Mesenchymal stem cell (in vitro differentiated cells and primary cell): ENCODE measurements around the gene ANKMY1.

ENCODE experiments used
- DNase-seq: peaks from one replicate; pipeline ENCODE4 v3.0.0-alpha.2; 2013
- H2AFZ ChIP-seq: one replicate; pipeline ENCODE4 v1.6.1; 2013; ENCODE audit warnings: low read depth, mild to moderate bottlenecking, control low read depth, inconsistent platforms, low read length, moderate library complexity
- H2AK5ac ChIP-seq: 2 replicates; pipeline ENCODE4 v1.6.1; 2013; ENCODE audit warnings: low read length, moderate library complexity, mild to moderate bottlenecking, inconsistent platforms; ENCODE audit not compliant: severe bottlenecking
- H2BK120ac ChIP-seq: one replicate; pipeline ENCODE4 v1.6.1; 2013; ENCODE audit warnings: low read depth, mild to moderate bottlenecking, inconsistent platforms, low read length, moderate library complexity
- H2BK12ac ChIP-seq, 2 experiments: one replicate each; pipeline ENCODE4 v1.6.1; 2013; ENCODE audit warnings: inconsistent platforms in 2 of 2, low read length in 2 of 2, mild to moderate bottlenecking in 2 of 2, moderate library complexity in 2 of 2, control low read depth in 1 of 2
- H2BK15ac ChIP-seq: one replicate; pipeline ENCODE4 v1.6.1; 2013; ENCODE audit warnings: mild to moderate bottlenecking, low read depth, inconsistent platforms; ENCODE audit not compliant: poor library complexity, severe bottlenecking
- H2BK5ac ChIP-seq: 2 replicates; pipeline ENCODE4 v1.6.1; 2013; ENCODE audit warnings: low read depth, mild to moderate bottlenecking, low read length, control low read depth, inconsistent platforms; ENCODE audit not compliant: poor library complexity, severe bottlenecking
- H3K14ac ChIP-seq, 2 experiments: one replicate each; pipeline ENCODE4 v1.6.1; 2013; ENCODE audit warnings: inconsistent platforms in 2 of 2, low read length in 2 of 2, control low read depth in 1 of 2, mild to moderate bottlenecking in 1 of 2, moderate library complexity in 1 of 2
- H3K18ac ChIP-seq, 2 experiments: one replicate each; pipeline ENCODE4 v1.6.1; 2013; ENCODE audit warnings: inconsistent platforms in 2 of 2, low read length in 2 of 2, control low read depth in 1 of 2, low read depth in 1 of 2, mild to moderate bottlenecking in 1 of 2
- H3K23ac ChIP-seq, 2 experiments: one replicate each; pipeline ENCODE4 v1.6.1; 2013; ENCODE audit warnings: inconsistent platforms in 2 of 2, low read length in 2 of 2, mild to moderate bottlenecking in 2 of 2, moderate library complexity in 2 of 2, control low read depth in 1 of 2
- H3K27ac ChIP-seq: 2 replicates; pipeline ENCODE4 v1.5.1; 2013; ENCODE audit warnings: mild to moderate bottlenecking, moderate library complexity, low read length, control low read depth, inconsistent platforms; ENCODE audit not compliant: poor library complexity, severe bottlenecking
- H3K27me3 ChIP-seq, 2 experiments: 2 replicates each; pipeline versions ENCODE4 v1.6.1 to v1.7.0; 2013; ENCODE audit warnings: low read length in 2 of 2, mild to moderate bottlenecking in 2 of 2, moderate library complexity in 2 of 2, control low read depth in 1 of 2, inconsistent platforms in 1 of 2; ENCODE audit not compliant: control insufficient read depth in 1 of 2, insufficient read depth in 1 of 2
- H3K36me3 ChIP-seq, 2 experiments: 2 replicates each; pipeline versions ENCODE4 v1.6.1 to v1.7.0; 2013; ENCODE audit warnings: low read length in 2 of 2, control low read depth in 1 of 2, inconsistent platforms in 1 of 2, low read depth in 1 of 2, mild to moderate bottlenecking in 1 of 2; ENCODE audit not compliant: insufficient read depth in 2 of 2, control insufficient read depth in 1 of 2
- H3K4ac ChIP-seq, 2 experiments: one replicate each; pipeline ENCODE4 v1.6.1; 2013; ENCODE audit warnings: inconsistent platforms in 2 of 2, low read length in 2 of 2, mild to moderate bottlenecking in 2 of 2, moderate library complexity in 2 of 2, control low read depth in 1 of 2, low read depth in 1 of 2
- H3K4me1 ChIP-seq: 2 replicates; pipeline ENCODE4 v1.6.1; 2013; ENCODE audit warnings: low read depth, low read length, control low read depth; ENCODE audit not compliant: control insufficient read depth, insufficient read depth
- H3K4me2 ChIP-seq: 2 replicates; pipeline ENCODE4 v1.6.1; 2013; ENCODE audit warnings: low read length, mild to moderate bottlenecking, inconsistent platforms; ENCODE audit not compliant: poor library complexity, severe bottlenecking
- H3K4me3 ChIP-seq, 2 experiments: 2 replicates each; pipeline versions ENCODE4 v1.5.1 to v1.7.0; 2013; ENCODE audit warnings: low read length in 2 of 2, mild to moderate bottlenecking in 2 of 2, control low read depth in 1 of 2, low read depth in 1 of 2; ENCODE audit not compliant: insufficient read depth in 1 of 2
- H3K79me1 ChIP-seq: replicated peaks from 2 replicates; pipeline ENCODE4 v1.6.1; 2013; ENCODE audit warnings: mild to moderate bottlenecking, control low read depth, low read length, inconsistent platforms; ENCODE audit not compliant: poor library complexity, severe bottlenecking
- H3K9ac ChIP-seq: 2 replicates; pipeline ENCODE4 v1.7.0; 2013; ENCODE audit warnings: mild to moderate bottlenecking, low read length, moderate library complexity
- H3K9me3 ChIP-seq: 2 replicates; pipeline ENCODE4 v1.7.0; 2013; ENCODE audit warnings: mild to moderate bottlenecking, low read length; ENCODE audit not compliant: control insufficient read depth
- H4K8ac ChIP-seq: one replicate; pipeline ENCODE4 v1.6.1; 2013; ENCODE audit warnings: inconsistent platforms, mild to moderate bottlenecking, low read length, moderate library complexity
- H4K91ac ChIP-seq: one replicate; pipeline ENCODE4 v1.6.1; 2013; ENCODE audit warnings: mild to moderate bottlenecking, low read length, inconsistent platforms
- WGBS: methylation state at CpG from one replicate; pipeline ENCODE4 v1.1.7; 2013; ENCODE audit warnings: mixed read lengths; 5-methylcytosine and 5-hydroxymethylcytosine counted together

Gene ANKMY1

GRCh38 chr2:240455647-240456446, 101.9 kb downstream of the ANKMY1 start:
- Histone ChIP-seq H3K36me3 (peaks cover 0 to 14% of the 10 kb centered on the region in 2 experiments), H3K79me1 (peaks cover 21% of the 10 kb centered on the region), H4K8ac (no peak overlapping the region), H2BK5ac (no peak overlapping the region), H2AFZ (no peak overlapping the region), H4K91ac (no peak overlapping the region), H3K23ac (no peak overlapping the region), H3K27ac (no peak overlapping the region), H2BK120ac (no peak overlapping the region), H3K18ac (no peak overlapping the region), H3K27me3 (peaks cover 10 to 30% of the 10 kb centered on the region in 2 experiments), H3K4me3 (no peak overlapping the region), H2BK12ac (no peak overlapping the region), H3K9ac (no peak overlapping the region), H3K4ac (no peak overlapping the region), H3K4me1 (peaks cover 46% of the 10 kb centered on the region), H3K14ac (no peak overlapping the region), H3K9me3 (no peaks in the 10 kb centered on the region), H2AK5ac (no peak overlapping the region), H2BK15ac (no peak overlapping the region), H3K4me2 (peak overlapping the region; percentile 62)
- 25% methylated on average over 26 of the region's 55 CpGs for WGBS
- peak; percentile 9 for DNase-seq

DNA sequence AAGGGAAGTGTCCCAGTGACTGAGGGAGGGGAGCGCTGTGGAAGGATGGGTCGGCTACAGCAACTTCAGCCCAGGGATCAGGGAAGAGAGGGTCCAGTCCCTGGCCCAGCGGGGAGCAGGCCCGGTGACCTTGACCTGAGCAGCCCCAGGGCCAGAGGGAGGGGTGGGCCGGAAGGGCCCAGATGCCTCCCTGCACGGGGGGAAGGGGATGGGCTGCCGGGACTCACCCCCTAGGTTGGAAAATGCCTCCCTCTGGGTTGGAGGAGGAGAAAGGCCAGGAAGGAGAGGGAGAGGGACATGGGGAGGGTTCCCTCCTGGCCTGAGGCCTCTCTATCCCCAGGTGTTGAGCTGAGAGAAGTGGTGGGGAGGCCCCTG, 102.5 kb downstream of the ANKMY1 start:
- Histone ChIP-seq H2BK120ac (no peak overlapping the region), H3K23ac (peak overlapping the region in 1 of 2 experiments; percentile 63), H3K27me3 (peaks cover 10 to 30% of the 10 kb centered on the region in 2 experiments), H3K27ac (no peak overlapping the region), H3K4me1 (peaks cover 52% of the 10 kb centered on the region), H2AFZ (no peak overlapping the region), H2BK12ac (no peak overlapping the region), H4K8ac (no peak overlapping the region), H3K4me3 (no peak overlapping the region), H3K9ac (no peak overlapping the region), H2BK15ac (peak overlapping the region; percentile 50), H3K4me2 (peak overlapping the region; percentile 62), H3K18ac (no peak overlapping the region), H2BK5ac (no peak overlapping the region), H3K9me3 (no peaks in the 10 kb centered on the region), H2AK5ac (no peak overlapping the region), H3K4ac (no peak overlapping the region), H4K91ac (no peak overlapping the region), H3K14ac (no peak overlapping the region), H3K79me1 (peaks cover 21% of the 10 kb centered on the region), H3K36me3 (peaks cover 0 to 12% of the 10 kb centered on the region in 2 experiments)
- no peak for DNase-seq
- WGBS: 36% methylated on average over 7 of the region's 7 CpGs

DNA sequence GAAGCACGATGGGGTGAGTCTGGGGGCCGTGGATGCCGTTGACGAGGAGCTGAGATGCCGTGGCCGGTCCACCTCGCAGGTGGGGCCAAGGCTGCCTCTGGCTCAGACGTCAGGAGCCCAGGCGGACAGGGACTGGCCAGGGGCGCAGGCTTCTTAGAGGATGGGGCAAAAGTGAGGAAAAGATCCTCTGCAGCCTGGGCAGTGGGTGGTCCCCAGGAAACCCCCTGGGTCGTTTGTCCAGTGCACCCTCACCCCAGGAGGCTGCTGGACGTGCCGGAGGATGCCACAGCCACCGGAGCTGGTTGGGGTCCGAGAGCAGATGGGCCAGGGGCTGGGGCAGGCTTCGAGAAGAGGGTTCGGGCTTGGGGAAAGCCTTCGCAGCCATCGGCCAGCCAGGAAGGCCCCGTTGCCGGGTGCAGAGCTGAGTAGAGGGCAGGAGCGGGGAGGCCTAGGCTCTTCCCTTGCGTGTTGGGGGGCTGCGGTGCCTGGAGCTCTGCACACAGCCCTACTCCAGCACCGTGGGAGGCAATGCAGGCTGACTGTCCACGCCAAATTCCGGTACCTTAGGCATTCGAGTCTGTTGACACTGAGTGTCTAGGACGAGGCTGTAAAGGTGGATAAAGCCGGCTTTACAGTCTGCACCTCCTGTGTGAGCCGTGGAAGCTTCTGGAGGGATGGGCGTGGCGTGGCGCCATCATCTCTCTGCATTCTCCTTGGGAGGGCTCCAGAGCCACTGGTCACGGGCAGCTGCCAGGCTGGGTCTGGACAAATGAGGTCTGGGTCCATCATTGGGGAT, 103.5 kb downstream of the ANKMY1 start:
- peaks cover 21% of the 10 kb centered on the region for H3K79me1 ChIP-seq
- no peak for DNase-seq
- H3K4me2 ChIP-seq: no peak overlapping the region
- no peak overlapping the region for H2BK15ac ChIP-seq
- H4K91ac ChIP-seq: no peak overlapping the region
- H2BK5ac ChIP-seq: no peak overlapping the region
- 33% methylated on average over 35 of the region's 35 CpGs for whole genome bisulfite sequencing
- peaks cover 10 to 30% of the 10 kb centered on the region in 2 experiments for H3K27me3 ChIP-seq
- H2AFZ ChIP-seq: no peak overlapping the region
- no peak overlapping the region for H3K18ac ChIP-seq
- no peak overlapping the region for H4K8ac ChIP-seq
- H3K27ac ChIP-seq: no peak overlapping the region
- H3K9ac ChIP-seq: no peak overlapping the region
- H3K36me3 ChIP-seq: peaks cover 0 to 4% of the 10 kb centered on the region in 2 experiments
- H3K4me3 ChIP-seq: no peak overlapping the region
- no peak overlapping the region for H3K14ac ChIP-seq
- peaks cover 56% of the 10 kb centered on the region for H3K4me1 ChIP-seq
- peak overlapping the region in 1 of 2 experiments; percentile 16 for H2BK12ac ChIP-seq
- H3K9me3 ChIP-seq: no peaks in the 10 kb centered on the region
- no peak overlapping the region for H2AK5ac ChIP-seq
- H2BK120ac ChIP-seq: no peak overlapping the region
- no peak overlapping the region for H3K4ac ChIP-seq
- peak overlapping the region in 1 of 2 experiments; percentile 68 for H3K23ac ChIP-seq
